Measurements from ENCODE around the gene TUBB.

TUBB gene

DNA sequence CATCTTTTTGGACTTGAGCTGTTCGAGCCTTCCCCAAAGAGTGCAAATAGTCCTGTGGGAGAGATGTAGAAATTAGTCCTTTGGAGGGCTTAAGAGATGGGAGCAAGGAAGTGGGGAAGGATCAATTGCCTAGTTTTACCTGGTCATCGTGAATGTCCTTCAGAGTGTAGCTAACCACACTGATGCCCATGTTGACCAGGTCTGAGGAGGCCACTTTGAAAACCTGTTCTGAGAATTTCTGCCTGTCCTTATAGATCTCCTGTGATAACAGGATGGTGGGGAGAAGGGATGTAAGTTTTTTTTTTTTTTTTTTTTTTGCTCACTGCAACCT, 20.4 kb downstream of the TUBB start:
- Histone ChIP-seq H3K36me3 (ENCODE audit: control insufficient read depth in 1 of 2, insufficient read depth in 2 of 2, low read depth in 1 of 2, low read length in 2 of 2) (peaks cover 34 to 63% of the 10 kb centered on the region in 2 experiments), H2BK120ac (ENCODE audit: low read depth, low read length) (no peak overlapping the region), H3K18ac (ENCODE audit: low read depth in 1 of 2, low read length in 2 of 2) (no peak overlapping the region), H2BK5ac (ENCODE audit: low read depth, low read length, poor library complexity, severe bottlenecking) (peak overlapping the region; percentile 54), H2BK12ac (ENCODE audit: low read length in 2 of 2) (no peak overlapping the region), H3K4me1 (ENCODE audit: control insufficient read depth, insufficient read depth, low read depth, low read length) (peaks cover 22% of the 10 kb centered on the region), H3K27ac (ENCODE audit: low read length, poor library complexity, severe bottlenecking) (peak overlapping the region; percentile 80), H3K9me3 (ENCODE audit: control insufficient read depth, low read length) (no peaks in the 10 kb centered on the region), H2AK5ac (ENCODE audit: low read length, severe bottlenecking) (peak overlapping the region; percentile 80), H3K23ac (ENCODE audit: low read length in 2 of 2) (no peak overlapping the region), H3K4me3 (ENCODE audit: insufficient read depth in 1 of 2, low read depth in 1 of 2, low read length in 2 of 2) (no peak overlapping the region), H3K9ac (ENCODE audit: low read length) (peak overlapping the region; percentile 97), H4K8ac (ENCODE audit: low read length) (no peak overlapping the region), H3K4me2 (ENCODE audit: low read length, poor library complexity, severe bottlenecking) (no peak overlapping the region), H2BK15ac (ENCODE audit: low read depth, poor library complexity, severe bottlenecking) (no peak overlapping the region), H2AFZ (ENCODE audit: low read depth, low read length) (no peak overlapping the region), H3K14ac (ENCODE audit: low read length in 2 of 2) (no peak overlapping the region), H3K27me3 (ENCODE audit: control insufficient read depth in 1 of 2, insufficient read depth in 1 of 2, low read length in 2 of 2) (no peaks in the 10 kb centered on the region), H3K4ac (ENCODE audit: low read depth in 1 of 2, low read length in 2 of 2) (no peak overlapping the region), H4K91ac (ENCODE audit: low read length) (peak overlapping the region; percentile 80), H3K79me1 (replicated peaks; ENCODE audit: low read length, poor library complexity, severe bottlenecking) (peaks cover 17% of the 10 kb centered on the region)
- 96% methylated on average over 2 of the region's 2 CpGs for WGBS
- DNase-seq: peak; percentile 54

DNA sequence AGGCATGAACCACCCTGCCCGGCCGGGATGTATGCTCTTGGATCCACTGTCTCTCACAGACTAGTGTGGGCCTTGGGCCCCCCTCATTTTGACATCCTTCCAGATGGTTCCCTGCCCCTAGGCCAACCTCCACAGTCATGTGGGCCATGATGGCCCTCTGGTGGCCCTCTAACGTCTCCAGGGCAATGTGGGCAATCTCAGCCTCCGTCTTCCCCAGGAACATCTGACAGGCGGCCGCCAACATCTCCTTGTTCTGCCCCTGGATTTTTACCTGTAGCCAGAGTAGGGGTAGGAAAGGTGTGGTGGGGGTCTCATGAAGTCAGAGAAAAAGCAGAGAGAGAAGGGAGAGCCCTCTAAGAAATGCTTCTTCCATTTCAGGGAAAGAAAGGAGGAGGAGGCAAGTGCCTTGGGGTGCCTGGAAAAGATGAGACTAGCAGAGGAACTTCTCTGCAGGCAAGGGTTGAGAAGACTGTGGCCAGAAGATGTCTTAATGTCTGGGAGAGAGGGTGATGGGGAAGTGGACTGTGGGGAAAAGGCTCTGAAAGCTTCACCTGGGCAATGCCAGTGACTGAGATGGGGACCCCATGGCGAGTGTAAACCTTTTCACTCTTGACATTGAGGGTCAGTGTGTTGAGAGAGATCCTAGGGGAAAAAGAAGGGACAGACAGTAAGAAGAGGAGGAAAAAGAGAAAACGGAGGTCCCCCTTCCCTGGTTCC, 21.1 kb downstream of the TUBB start:
- DNase-seq: peak; percentile 69
- peak overlapping the region in 1 of 2 experiments; percentile 84 for H3K14ac ChIP-seq (ENCODE audit: low read length in 2 of 2)
- H2AFZ ChIP-seq (ENCODE audit: low read depth, low read length): no peak overlapping the region
- H2AK5ac ChIP-seq (ENCODE audit: low read length, severe bottlenecking): no peak overlapping the region
- H4K91ac ChIP-seq (ENCODE audit: low read length): peak overlapping the region; percentile 81
- H3K27ac ChIP-seq (ENCODE audit: low read length, poor library complexity, severe bottlenecking): peak overlapping the region; percentile 80
- peak overlapping the region; percentile 8 for H3K4me2 ChIP-seq (ENCODE audit: low read length, poor library complexity, severe bottlenecking)
- peak overlapping the region; percentile 97 for H3K9ac ChIP-seq (ENCODE audit: low read length)
- no peak overlapping the region for H2BK15ac ChIP-seq (ENCODE audit: low read depth, poor library complexity, severe bottlenecking)
- H3K4me3 ChIP-seq (ENCODE audit: insufficient read depth in 1 of 2, low read depth in 1 of 2, low read length in 2 of 2): peak overlapping the region in 1 of 2 experiments; percentile 88
- H3K9me3 ChIP-seq (ENCODE audit: control insufficient read depth, low read length): no peaks in the 10 kb centered on the region
- H2BK5ac ChIP-seq (ENCODE audit: low read depth, low read length, poor library complexity, severe bottlenecking): no peak overlapping the region
- H3K36me3 ChIP-seq (ENCODE audit: control insufficient read depth in 1 of 2, insufficient read depth in 2 of 2, low read depth in 1 of 2, low read length in 2 of 2): peaks cover 28 to 56% of the 10 kb centered on the region in 2 experiments
- no peak overlapping the region for H4K8ac ChIP-seq (ENCODE audit: low read length)
- H2BK12ac ChIP-seq (ENCODE audit: low read length in 2 of 2): peak overlapping the region in 1 of 2 experiments; percentile 92
- peak overlapping the region in 1 of 2 experiments; percentile 92 for H3K18ac ChIP-seq (ENCODE audit: low read depth in 1 of 2, low read length in 2 of 2)
- peak overlapping the region in 1 of 2 experiments; percentile 16 for H3K23ac ChIP-seq (ENCODE audit: low read length in 2 of 2)
- peak overlapping the region; percentile 13 to 97 for H3K4ac ChIP-seq (ENCODE audit: low read depth in 1 of 2, low read length in 2 of 2)
- peaks cover 22% of the 10 kb centered on the region for H3K4me1 ChIP-seq (ENCODE audit: control insufficient read depth, insufficient read depth, low read depth, low read length)
- no peaks in the 10 kb centered on the region for H3K27me3 ChIP-seq (ENCODE audit: control insufficient read depth in 1 of 2, insufficient read depth in 1 of 2, low read length in 2 of 2)
- H3K79me1 ChIP-seq (replicated peaks; ENCODE audit: low read length, poor library complexity, severe bottlenecking): peaks cover 15% of the 10 kb centered on the region
- WGBS: 93% methylated on average over 8 of the region's 8 CpGs
- H2BK120ac ChIP-seq (ENCODE audit: low read depth, low read length): peak overlapping the region; percentile 21

DNA sequence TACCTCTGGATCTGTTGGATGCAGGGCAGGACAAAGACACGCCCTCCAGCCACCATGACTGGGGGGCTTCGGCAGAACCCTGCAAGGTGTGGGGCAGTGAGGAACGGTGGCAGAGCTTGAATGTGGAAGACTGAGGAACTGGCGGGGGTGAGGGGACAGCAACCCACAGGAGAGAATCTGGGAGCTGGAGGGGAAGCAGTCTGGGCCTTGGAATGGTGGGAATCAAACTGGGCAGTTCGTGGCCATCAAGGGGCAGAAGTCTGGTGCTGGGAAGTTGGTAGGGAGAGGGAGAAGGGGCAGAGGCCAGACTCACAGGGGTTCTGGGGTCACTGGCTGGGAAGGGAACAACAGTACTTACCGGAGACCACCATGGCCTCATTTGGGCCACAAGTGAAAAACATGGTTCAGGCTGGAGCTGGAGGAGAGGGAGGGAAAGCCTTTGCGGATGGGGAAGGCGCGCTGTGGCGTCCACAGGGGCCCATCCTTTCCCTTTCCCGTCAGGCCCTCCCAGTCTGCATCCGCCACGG, 21.7 kb downstream of the TUBB start:
- H3K9ac ChIP-seq (ENCODE audit: low read length): peak overlapping the region; percentile 97
- H3K4me2 ChIP-seq (ENCODE audit: low read length, poor library complexity, severe bottlenecking): peak overlapping the region; percentile 30
- peak overlapping the region in 1 of 2 experiments; percentile 84 for H3K14ac ChIP-seq (ENCODE audit: low read length in 2 of 2)
- H3K23ac ChIP-seq (ENCODE audit: low read length in 2 of 2): peak overlapping the region in 1 of 2 experiments; percentile 16
- H3K79me1 ChIP-seq (replicated peaks; ENCODE audit: low read length, poor library complexity, severe bottlenecking): peaks cover 14% of the 10 kb centered on the region
- H4K91ac ChIP-seq (ENCODE audit: low read length): peak overlapping the region; percentile 81
- H2BK120ac ChIP-seq (ENCODE audit: low read depth, low read length): no peak overlapping the region
- H2BK15ac ChIP-seq (ENCODE audit: low read depth, poor library complexity, severe bottlenecking): no peak overlapping the region
- peak overlapping the region; percentile 80 for H3K27ac ChIP-seq (ENCODE audit: low read length, poor library complexity, severe bottlenecking)
- DNase-seq: no peak
- H3K4me3 ChIP-seq (ENCODE audit: insufficient read depth in 1 of 2, low read depth in 1 of 2, low read length in 2 of 2): peak overlapping the region; percentile 76 to 88
- H3K4me1 ChIP-seq (ENCODE audit: control insufficient read depth, insufficient read depth, low read depth, low read length): peaks cover 24% of the 10 kb centered on the region
- H4K8ac ChIP-seq (ENCODE audit: low read length): peak overlapping the region; percentile 69
- H3K27me3 ChIP-seq (ENCODE audit: control insufficient read depth in 1 of 2, insufficient read depth in 1 of 2, low read length in 2 of 2): no peaks in the 10 kb centered on the region
- WGBS: 18% methylated on average over 13 of the region's 13 CpGs
- H3K9me3 ChIP-seq (ENCODE audit: control insufficient read depth, low read length): no peaks in the 10 kb centered on the region
- peak overlapping the region in 1 of 2 experiments; percentile 92 for H2BK12ac ChIP-seq (ENCODE audit: low read length in 2 of 2)
- H2AK5ac ChIP-seq (ENCODE audit: low read length, severe bottlenecking): peak overlapping the region; percentile 47
- H2AFZ ChIP-seq (ENCODE audit: low read depth, low read length): no peak overlapping the region
- H3K18ac ChIP-seq (ENCODE audit: low read depth in 1 of 2, low read length in 2 of 2): peak overlapping the region; percentile 83 to 92
- H3K36me3 ChIP-seq (ENCODE audit: control insufficient read depth in 1 of 2, insufficient read depth in 2 of 2, low read depth in 1 of 2, low read length in 2 of 2): peaks cover 25 to 53% of the 10 kb centered on the region in 2 experiments
- H2BK5ac ChIP-seq (ENCODE audit: low read depth, low read length, poor library complexity, severe bottlenecking): peak overlapping the region; percentile 45
- peak overlapping the region; percentile 13 to 97 for H3K4ac ChIP-seq (ENCODE audit: low read depth in 1 of 2, low read length in 2 of 2)

Measured in mesenchymal stem cell (in vitro differentiated cells and primary cell).